ENCODE results near the gene SGSH. TPM values are rescaled to one million over a fixed set of nuclear protein-coding genes. Genes with fewer than 3 reads are reported as not detected.

Gene SGSH
- total and polyA plus RNA-seq, 2 experiments from 2014 or later: 16.0 to 59.6 TPM

- H3K36me3 ChIP-seq (replicated peaks; ENCODE audit: insufficient read depth, low read depth): no peaks in the 10 kb centered on the region
- no peaks in the 10 kb centered on the region for H3K9me2 ChIP-seq (replicated peaks; ENCODE audit: insufficient read depth)
- DNase-seq (ENCODE audit: low spot score): no peak
- H4K20me1 ChIP-seq (ENCODE audit: insufficient read depth, poor library complexity, severe bottlenecking): no peaks in the 10 kb centered on the region
- 91% methylated on average over 14 of the region's 14 CpGs for WGBS (ENCODE audit: low lambda C conversion rate, missing lambda C conversion rate)
- no peak overlapping the region for H2AFZ ChIP-seq
- no peaks in the 10 kb centered on the region for H3K79me2 ChIP-seq
- TF ChIP-seq CTCF (IDR thresholded peaks at IDR 0.05; ENCODE audit: poor library complexity) (no peak), EZH2 (IDR thresholded peaks at IDR 0.05; ENCODE audit: borderline replicate concordance) (no peak), EZH2phosphoT487 (IDR thresholded peaks at IDR 0.05; ENCODE audit: low read depth, severe bottlenecking, unreplicated experiment) (no peak)
- no peak overlapping the region for H3K27ac ChIP-seq
- no peaks in the 10 kb centered on the region for H3K27me3 ChIP-seq
- H3K4me1 ChIP-seq (ENCODE audit: insufficient read depth): no peaks in the 10 kb centered on the region
- H3K4me2 ChIP-seq: no peak overlapping the region
- H3K9me3 ChIP-seq (ENCODE audit: low read depth): no peaks in the 10 kb centered on the region
- no peak overlapping the region for H3K4me3 ChIP-seq
Measured at GRCh38 chr17:80180192-80180591, 39.9 kb downstream of the SGSH start.

- Histone ChIP-seq H2AFZ (no peak overlapping the region), H4K20me1 (ENCODE audit: insufficient read depth, poor library complexity, severe bottlenecking) (no peaks in the 10 kb centered on the region), H3K9me2 (replicated peaks; ENCODE audit: insufficient read depth) (no peaks in the 10 kb centered on the region), H3K79me2 (no peaks in the 10 kb centered on the region), H3K9me3 (ENCODE audit: low read depth) (no peaks in the 10 kb centered on the region), H3K4me3 (no peak overlapping the region), H3K27me3 (no peaks in the 10 kb centered on the region), H3K4me2 (no peak overlapping the region), H3K27ac (no peak overlapping the region), H3K4me1 (ENCODE audit: insufficient read depth) (no peaks in the 10 kb centered on the region), H3K36me3 (replicated peaks; ENCODE audit: insufficient read depth, low read depth) (no peaks in the 10 kb centered on the region)
- no peak for TF ChIP-seq EZH2phosphoT487 (IDR thresholded peaks at IDR 0.05; ENCODE audit: low read depth, severe bottlenecking, unreplicated experiment)
- no peak for TF ChIP-seq EZH2 (IDR thresholded peaks at IDR 0.05; ENCODE audit: borderline replicate concordance)
- no peak for TF ChIP-seq CTCF (IDR thresholded peaks at IDR 0.05; ENCODE audit: poor library complexity)
- 90% methylated on average over 21 of the region's 21 CpGs for WGBS (ENCODE audit: low lambda C conversion rate, missing lambda C conversion rate)
- no peak for DNase-seq (ENCODE audit: low spot score)
Measured at GRCh38 chr17:80177986-80178595, 42.0 kb downstream of the SGSH start.

GRCh38 chr17:80176757-80177156 lies 43.4 kb downstream of the SGSH start:
- no peak for TF ChIP-seq EZH2 (IDR thresholded peaks at IDR 0.05; ENCODE audit: borderline replicate concordance)
- TF ChIP-seq CTCF (IDR thresholded peaks at IDR 0.05; ENCODE audit: poor library complexity): no peak
- no peak for TF ChIP-seq EZH2phosphoT487 (IDR thresholded peaks at IDR 0.05; ENCODE audit: low read depth, severe bottlenecking, unreplicated experiment)
- H3K4me3 ChIP-seq: no peak overlapping the region
- no peaks in the 10 kb centered on the region for H3K79me2 ChIP-seq
- no peaks in the 10 kb centered on the region for H3K4me1 ChIP-seq (ENCODE audit: insufficient read depth)
- no peak overlapping the region for H3K27ac ChIP-seq
- H3K27me3 ChIP-seq: no peaks in the 10 kb centered on the region
- no peak overlapping the region for H2AFZ ChIP-seq
- DNase-seq (ENCODE audit: low spot score): no peak
- no peaks in the 10 kb centered on the region for H3K36me3 ChIP-seq (replicated peaks; ENCODE audit: insufficient read depth, low read depth)
- 93% methylated on average over 11 of the region's 11 CpGs for WGBS (ENCODE audit: low lambda C conversion rate, missing lambda C conversion rate)
- no peaks in the 10 kb centered on the region for H3K9me2 ChIP-seq (replicated peaks; ENCODE audit: insufficient read depth)
- no peaks in the 10 kb centered on the region for H4K20me1 ChIP-seq (ENCODE audit: insufficient read depth, poor library complexity, severe bottlenecking)
- H3K4me2 ChIP-seq: no peak overlapping the region
- H3K9me3 ChIP-seq (ENCODE audit: low read depth): no peaks in the 10 kb centered on the region

Measured in hepatocyte (in vitro differentiated cells).